Right lobe of liver (tissue), 6 donors: Measurements from ENCODE around the gene AKAIN1. TPM values are rescaled to one million over a fixed set of nuclear protein-coding genes. Genes with fewer than 3 reads are reported as not detected.

Experiments
- ATAC-seq, 4 donors: fragments of 200-7000 bp; cut with Tn5 transposase; one replicate each; pipeline ENCODE4 v1.9.1; 2020; ENCODE audit warnings: mild to moderate bottlenecking in 4 of 4, moderate library complexity in 4 of 4
- DNase-seq, 3 donors: peaks; one replicate each; pipeline ENCODE4 v3.0.0-alpha.2; 2020
- H3K27ac ChIP-seq, 3 donors: fragments of 200-600 bp; one replicate each; pipeline ENCODE4 v1.8.0; 2022
- H3K27me3 ChIP-seq, 2 donors: fragments of 200-600 bp; one replicate each; pipeline ENCODE4 v1.8.0; 2022
- H3K36me3 ChIP-seq, 4 donors: fragments of 200-600 bp; sonication (generic) in 1 of 4; one replicate each; pipeline versions ENCODE4 v1.5.1 to v1.8.0; 2017 to 2022; ENCODE audit warnings: control low read depth in 1 of 4
- H3K4me1 ChIP-seq, 4 donors: fragments of 200-600 bp; sonication (generic) in 1 of 4; one replicate each; pipeline versions ENCODE4 v1.5.1 to v1.8.0; 2017 to 2022; ENCODE audit warnings: control low read depth in 1 of 4
- H3K4me3 ChIP-seq, 3 donors: fragments of 200-600 bp; one replicate each; pipeline ENCODE4 v1.8.0; 2022
- H3K9me3 ChIP-seq, 4 donors: fragments of 200-600 bp; sonication (generic) in 1 of 4; one replicate each; pipeline versions ENCODE4 v1.5.1 to v1.8.0; 2017 to 2022; ENCODE audit warnings: control low read depth in 1 of 4
- POLR2A ChIP-seq: fragments of 450-650 bp; IDR thresholded peaks from one replicate; pipeline ENCODE4 v1.6.1; 2017; ENCODE audit warnings: antibody characterized with exemption, mild to moderate bottlenecking
- WGBS: methylation state at CpG from one replicate; pipeline ENCODE4 v1.1.6; 2018; ENCODE audit warnings: low coverage, low lambda C conversion rate; ENCODE audit not compliant: insufficient coverage; ENCODE audit errors: missing lambda C conversion rate; 5-methylcytosine and 5-hydroxymethylcytosine counted together
- intact Hi-C, 2 donors: fragments of 100-400 bp; cut with DNase I; formaldehyde crosslinking; loops; one replicate each; pipeline versions ENCODE4 v1.11.2 to v1.14.1; 2022
- total RNA-seq, 6 experiments: library from RNA; depleted of rRNA in 2 of 6; stranded (reverse); fragments of >200 nt in 2 of 6; fragmentation: NEBNext Ultra II Directional in 3 of 6; extraction: Animal tissue kit (Norgen Biotek cat#: 25700) in 3 of 6; gene quantifications; one replicate each; pipeline versions ENCODE4 v1.1.0 to v1.2.4, GENCODE V29; 2016 to 2023
- TF ChIP-seq, protein P1 (sequence below), 4 donors: fragments of 200-600 bp in 3 of 4; fragments of 450-650 bp in 1 of 4; IDR thresholded peaks; one replicate each; pipeline versions ENCODE4 v1.5.1 to v1.8.0; 2016 to 2022; ENCODE audit warnings: antibody characterized with exemption in 4 of 4, mild to moderate bottlenecking in 2 of 4
- donor health status: DM: no; HTN: yes; CAD: no.
- donor health status: DM: no; HTN: no; CAD: no.
- donor health status: DM: no; HTN: no; CAD: no.
- donor health status: DM: no; HTN: yes; CAD: no.
- donor health status: DM: no; HTN: yes; CAD: no.

The AKAIN1 gene
- total RNA-seq, 6 experiments from 2014 or later, result 0.99 TPM; not detected in 5

DNA sequence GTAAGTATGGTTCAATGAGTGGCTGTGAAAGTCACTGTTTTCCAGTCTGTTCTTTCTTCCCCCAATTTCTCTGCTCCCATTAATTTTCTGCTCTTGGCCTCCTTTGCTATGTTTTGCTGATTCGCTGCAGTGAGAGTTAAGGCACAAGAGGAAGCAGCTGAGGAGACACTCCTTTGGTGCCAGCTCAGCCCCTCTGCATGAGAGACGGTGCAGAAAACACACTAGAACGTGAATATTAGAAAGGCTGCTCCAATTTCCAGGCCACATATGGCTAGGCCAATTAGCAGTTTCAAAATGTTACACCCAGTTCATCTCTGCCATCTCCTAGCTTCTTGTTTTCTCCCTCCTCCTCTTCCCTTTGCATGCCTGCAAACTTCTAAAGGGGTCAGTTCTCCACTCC lies 38.9 kb downstream of the AKAIN1 start:
- intact Hi-C loops, result no loop called here
- no peak for DNase-seq

DNA sequence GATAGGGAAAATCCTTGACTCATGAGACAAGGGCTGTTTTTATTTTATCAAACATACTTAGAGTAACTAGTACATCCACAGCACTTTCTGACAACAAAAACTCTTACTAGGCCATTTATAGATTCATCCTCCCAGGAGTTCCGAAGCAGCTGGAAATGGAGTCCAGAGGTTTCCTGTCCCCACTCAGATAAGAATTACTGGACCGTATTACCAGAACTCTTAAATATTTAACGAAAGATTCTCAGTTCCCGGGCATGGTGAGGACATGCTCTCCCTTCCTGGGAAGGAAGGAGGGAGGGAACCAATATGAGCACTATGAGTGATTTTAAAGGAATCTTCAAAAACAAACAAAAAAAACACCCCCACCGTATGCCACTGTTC lies 41.2 kb downstream of the AKAIN1 start:
- H3K4me3 ChIP-seq, result no peak overlapping the region
- no peak for DNase-seq
- TF ChIP-seq POLR2A, result no peak
- TF ChIP-seq, protein P1, sequence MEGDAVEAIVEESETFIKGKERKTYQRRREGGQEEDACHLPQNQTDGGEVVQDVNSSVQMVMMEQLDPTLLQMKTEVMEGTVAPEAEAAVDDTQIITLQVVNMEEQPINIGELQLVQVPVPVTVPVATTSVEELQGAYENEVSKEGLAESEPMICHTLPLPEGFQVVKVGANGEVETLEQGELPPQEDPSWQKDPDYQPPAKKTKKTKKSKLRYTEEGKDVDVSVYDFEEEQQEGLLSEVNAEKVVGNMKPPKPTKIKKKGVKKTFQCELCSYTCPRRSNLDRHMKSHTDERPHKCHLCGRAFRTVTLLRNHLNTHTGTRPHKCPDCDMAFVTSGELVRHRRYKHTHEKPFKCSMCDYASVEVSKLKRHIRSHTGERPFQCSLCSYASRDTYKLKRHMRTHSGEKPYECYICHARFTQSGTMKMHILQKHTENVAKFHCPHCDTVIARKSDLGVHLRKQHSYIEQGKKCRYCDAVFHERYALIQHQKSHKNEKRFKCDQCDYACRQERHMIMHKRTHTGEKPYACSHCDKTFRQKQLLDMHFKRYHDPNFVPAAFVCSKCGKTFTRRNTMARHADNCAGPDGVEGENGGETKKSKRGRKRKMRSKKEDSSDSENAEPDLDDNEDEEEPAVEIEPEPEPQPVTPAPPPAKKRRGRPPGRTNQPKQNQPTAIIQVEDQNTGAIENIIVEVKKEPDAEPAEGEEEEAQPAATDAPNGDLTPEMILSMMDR (IDR thresholded peaks at IDR 0.05), result no peak
- no peaks in the 10 kb centered on the region for H3K27me3 ChIP-seq
- no peak for ATAC-seq
- no peaks in the 10 kb centered on the region for H3K9me3 ChIP-seq
- intact Hi-C loops, result no loop called here
- no peaks in the 10 kb centered on the region for H3K4me1 ChIP-seq
- H3K27ac ChIP-seq, result no peak overlapping the region
- WGBS, result 61% methylated on average over 5 of the region's 5 CpGs
- H3K36me3 ChIP-seq, result no peaks in the 10 kb centered on the region

More for the DNA sequence above, 38.9 kb downstream of the AKAIN1 start:
- 18% methylated on average over 3 of the region's 3 CpGs for WGBS
- Histone ChIP-seq H3K9me3 (no peaks in the 10 kb centered on the region), H3K27ac (no peak overlapping the region), H3K27me3 (no peaks in the 10 kb centered on the region), H3K4me1 (no peaks in the 10 kb centered on the region), H3K4me3 (no peak overlapping the region), H3K36me3 (no peaks in the 10 kb centered on the region)
- no peak for ATAC-seq
- TF ChIP-seq, protein P1 (IDR thresholded peaks at IDR 0.05), result no peak
- TF ChIP-seq POLR2A, result no peak

DNA sequence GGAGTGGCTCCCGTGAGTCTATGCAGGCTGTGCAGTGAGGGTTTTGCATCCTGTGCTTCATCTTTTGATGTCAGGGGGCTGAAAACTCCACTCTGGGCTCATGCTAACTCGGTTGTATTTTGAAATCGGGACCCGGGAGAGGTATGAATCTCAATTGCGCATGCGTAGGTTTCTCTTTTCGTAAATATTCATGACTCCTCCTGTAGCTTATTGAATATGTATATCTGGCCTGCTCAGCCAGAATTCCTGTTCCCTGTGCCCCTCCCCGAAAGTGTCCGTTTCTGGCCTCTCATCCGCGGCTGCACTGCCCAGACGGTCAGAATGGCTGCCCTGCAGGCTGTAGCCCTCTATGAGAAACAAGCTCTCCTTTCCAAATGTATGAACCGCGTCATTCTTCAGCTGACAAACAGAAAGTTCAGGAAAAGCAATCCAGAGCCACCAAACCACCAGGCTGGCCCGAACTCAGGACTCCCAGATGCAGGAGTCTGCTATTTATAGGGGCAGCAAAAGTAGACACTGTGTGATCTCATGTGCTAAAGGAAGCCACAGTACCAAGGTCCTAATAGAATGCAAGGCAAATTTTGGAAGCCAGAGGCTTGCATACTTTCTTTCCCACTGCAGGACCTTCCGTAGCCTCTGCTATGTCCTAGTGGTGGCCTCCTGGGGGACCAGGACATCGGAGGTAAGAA lies 41.7 kb downstream of the AKAIN1 start:
- ATAC-seq, result no peak

GRCh38 chr18:5152343-5153020 lies 44.6 kb downstream of the AKAIN1 start:
- no peaks in the 10 kb centered on the region for H3K36me3 ChIP-seq
- no peak for TF ChIP-seq POLR2A
- TF ChIP-seq, protein P1 (IDR thresholded peaks at IDR 0.05), result no peak
- intact Hi-C loops, result no loop called here
- H3K4me3 ChIP-seq, result no peak overlapping the region
- DNase-seq (no peak), ATAC-seq (no peak)
- no peak overlapping the region for H3K27ac ChIP-seq
- no peaks in the 10 kb centered on the region for H3K27me3 ChIP-seq
- no peaks in the 10 kb centered on the region for H3K9me3 ChIP-seq
- H3K4me1 ChIP-seq, result no peaks in the 10 kb centered on the region
- WGBS, result 60% methylated on average over 3 of the region's 6 CpGs

More for the DNA sequence above, 41.7 kb downstream of the AKAIN1 start:
- H3K4me3 ChIP-seq, result no peak overlapping the region
- no peaks in the 10 kb centered on the region for H3K36me3 ChIP-seq
- no peaks in the 10 kb centered on the region for H3K4me1 ChIP-seq
- WGBS, result 74% methylated on average over 16 of the region's 17 CpGs
- TF ChIP-seq POLR2A, result no peak
- TF ChIP-seq, protein P1 (IDR thresholded peaks at IDR 0.05), result no peak
- H3K27me3 ChIP-seq, result no peaks in the 10 kb centered on the region
- intact Hi-C loops, result no loop called here
- DNase-seq, result no peak
- H3K9me3 ChIP-seq, result no peaks in the 10 kb centered on the region
- no peak overlapping the region for H3K27ac ChIP-seq
